NOMO-1 treated with DMSO at 0.1 percent for 48 hours (cell line): ENCODE data around the gene ABCB7.
A peak's percentile ranks its signal among the peaks of the same experiment; 100 is the strongest.
"Not testable (repeated sequence)": the region's sequence is repeated elsewhere in the genome, so short reads cannot be mapped to it uniquely, and the experiment has no call there.

Experiments
- DNase-seq: peaks from one replicate; lab custom pipeline; 2025; ENCODE audit not compliant: unreplicated experiment; lab: John Stamatoyannopoulos, UW

Gene ABCB7

GRCh38 chrX:75106772-75107171, 49.3 kb downstream of the ABCB7 start:
- DNase-seq = no peak

GRCh38 chrX:75096331-75096730, 59.8 kb downstream of the ABCB7 start:
- DNase-seq = peak; percentile 31

- no peak for DNase-seq
These were observed 69.3 kb downstream of the ABCB7 start for GRCh38 chrX:75086731-75087195.

GRCh38 chrX:75084757-75085156, 71.3 kb downstream of the ABCB7 start:
- no peak for DNase-seq

GRCh38 chrX:75076429-75076828, 79.7 kb downstream of the ABCB7 start:
- no peak for DNase-seq

- DNase-seq = no peak
These were observed 81.6 kb downstream of the ABCB7 start for GRCh38 chrX:75074475-75074874.

- no peak for DNase-seq
These were observed 84.7 kb downstream of the ABCB7 start for GRCh38 chrX:75071334-75071733.

- DNase-seq = no peak
These were observed 88.2 kb downstream of the ABCB7 start for GRCh38 chrX:75067931-75068330.

GRCh38 chrX:75061701-75062100, 94.4 kb downstream of the ABCB7 start:
- DNase-seq = no peak

- no peak for DNase-seq
These were observed 105.0 kb downstream of the ABCB7 start for GRCh38 chrX:75051047-75051446.

- DNase-seq = no peak
These were observed 110.7 kb downstream of the ABCB7 start for GRCh38 chrX:75045369-75045768.

- not testable (repeated sequence) for DNase-seq
These were observed 111.9 kb downstream of the ABCB7 start for GRCh38 chrX:75044142-75044541.

- DNase-seq = no peak
These were observed 117.2 kb downstream of the ABCB7 start for GRCh38 chrX:75038925-75039324.
